Lower leg skin (tissue), 4 donors: ENCODE results near the gene CTSA. TPM values are rescaled to one million over a fixed set of nuclear protein-coding genes. Genes with fewer than 3 reads are reported as not detected.

Source experiments
- DNase-seq, 2 donors: peaks; one replicate each; pipeline ENCODE4 v3.0.0-alpha.2; 2019; ENCODE audit warnings: low spot score in 2 of 2
- H3K4me3 ChIP-seq: fragments of 200-600 bp; sonication (generic); 2 replicates; pipeline ENCODE4 v1.5.1; 2017; ENCODE audit warnings: mild to moderate bottlenecking, low read depth; ENCODE audit not compliant: poor library complexity, severe bottlenecking
- POLR2A ChIP-seq, 2 donors: fragments of 450-650 bp; IDR thresholded peaks; one replicate each; pipeline ENCODE4 v1.6.1; 2016 to 2017; ENCODE audit warnings: antibody characterized with exemption in 2 of 2, mild to moderate bottlenecking in 1 of 2, moderate library complexity in 1 of 2
- WGBS, 2 donors: methylation state at CpG; one replicate each; pipeline ENCODE4 v1.1.5; 2018; 5-methylcytosine and 5-hydroxymethylcytosine counted together
- intact Hi-C: fragments of 100-400 bp; cut with DNase I; formaldehyde crosslinking; loops from one replicate; pipeline ENCODE4 v1.15.0; 2023; ENCODE audit warnings: low total_unique reads
- total RNA-seq, 4 donors: library from RNA; depleted of rRNA; stranded (reverse); fragments of >200 nt; gene quantifications; one replicate each; pipeline ENCODE4 v1.1.0, GENCODE V29; 2016
- TF ChIP-seq, protein P1 (sequence below), 3 donors: fragments of 450-650 bp; IDR thresholded peaks; one replicate each; pipeline ENCODE4 v1.5.1; 2016; ENCODE audit warnings: antibody characterized with exemption in 3 of 3, mild to moderate bottlenecking in 3 of 3, moderate library complexity in 2 of 3

Gene CTSA
- total RNA-seq, 4 donors from 2014 or later, result 89.1 to 122 (median 111) TPM

DNA sequence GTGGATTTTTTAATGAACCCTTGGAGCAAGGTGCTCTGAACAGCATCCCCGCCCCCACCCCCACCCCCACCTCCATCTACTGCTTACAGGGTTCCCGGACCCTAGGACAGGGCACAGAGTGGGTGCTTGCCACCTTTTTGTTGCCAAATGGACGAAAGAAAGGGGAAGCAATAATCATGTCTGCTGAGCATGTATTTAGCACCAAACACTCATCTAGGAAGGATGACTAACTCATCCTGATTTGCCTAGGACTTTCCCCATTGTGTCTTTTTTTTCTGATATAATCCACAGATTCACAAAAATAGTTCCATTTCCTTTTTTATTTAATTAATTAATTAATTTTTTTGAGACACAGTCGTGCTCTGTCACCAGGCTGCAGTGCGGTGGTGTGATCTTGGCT lies 22.0 kb downstream of the CTSA start:
- WGBS, 2 donors, result 41 to 45% methylated on average over 5 of the region's 5 CpGs
- TF ChIP-seq POLR2A (IDR thresholded peaks at IDR 0.05), result no peak
- TF ChIP-seq, protein P1, sequence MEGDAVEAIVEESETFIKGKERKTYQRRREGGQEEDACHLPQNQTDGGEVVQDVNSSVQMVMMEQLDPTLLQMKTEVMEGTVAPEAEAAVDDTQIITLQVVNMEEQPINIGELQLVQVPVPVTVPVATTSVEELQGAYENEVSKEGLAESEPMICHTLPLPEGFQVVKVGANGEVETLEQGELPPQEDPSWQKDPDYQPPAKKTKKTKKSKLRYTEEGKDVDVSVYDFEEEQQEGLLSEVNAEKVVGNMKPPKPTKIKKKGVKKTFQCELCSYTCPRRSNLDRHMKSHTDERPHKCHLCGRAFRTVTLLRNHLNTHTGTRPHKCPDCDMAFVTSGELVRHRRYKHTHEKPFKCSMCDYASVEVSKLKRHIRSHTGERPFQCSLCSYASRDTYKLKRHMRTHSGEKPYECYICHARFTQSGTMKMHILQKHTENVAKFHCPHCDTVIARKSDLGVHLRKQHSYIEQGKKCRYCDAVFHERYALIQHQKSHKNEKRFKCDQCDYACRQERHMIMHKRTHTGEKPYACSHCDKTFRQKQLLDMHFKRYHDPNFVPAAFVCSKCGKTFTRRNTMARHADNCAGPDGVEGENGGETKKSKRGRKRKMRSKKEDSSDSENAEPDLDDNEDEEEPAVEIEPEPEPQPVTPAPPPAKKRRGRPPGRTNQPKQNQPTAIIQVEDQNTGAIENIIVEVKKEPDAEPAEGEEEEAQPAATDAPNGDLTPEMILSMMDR (IDR thresholded peaks at IDR 0.05), result no peak
- H3K4me3 ChIP-seq, result no peak overlapping the region
- no peak for DNase-seq
- intact Hi-C loops, result no loop called here

DNA sequence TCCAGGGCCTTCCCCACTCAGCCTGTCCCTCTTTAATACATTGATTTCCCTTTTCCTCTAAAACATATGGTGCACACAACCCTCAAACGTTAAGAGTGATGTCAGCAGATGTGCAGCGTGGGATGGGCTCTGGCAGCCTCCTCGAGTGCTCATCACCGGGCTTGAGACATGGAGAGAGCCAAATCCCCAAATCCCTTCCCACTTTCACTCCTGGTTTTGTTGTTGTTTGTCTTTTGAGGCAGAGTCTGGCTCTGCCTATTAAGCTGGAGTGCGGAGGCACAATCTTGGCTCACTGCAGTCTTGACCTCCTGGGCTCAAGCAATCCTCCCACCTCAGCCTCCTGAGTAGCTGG lies 26.6 kb downstream of the CTSA start:
- WGBS, 2 donors, result 46 to 51% methylated on average over 5 of the region's 5 CpGs
- no peak for DNase-seq
- intact Hi-C loops, result no loop called here
- TF ChIP-seq, protein P1 (IDR thresholded peaks at IDR 0.05), result no peak
- TF ChIP-seq POLR2A (IDR thresholded peaks at IDR 0.05), result no peak
- no peak overlapping the region for H3K4me3 ChIP-seq

DNA sequence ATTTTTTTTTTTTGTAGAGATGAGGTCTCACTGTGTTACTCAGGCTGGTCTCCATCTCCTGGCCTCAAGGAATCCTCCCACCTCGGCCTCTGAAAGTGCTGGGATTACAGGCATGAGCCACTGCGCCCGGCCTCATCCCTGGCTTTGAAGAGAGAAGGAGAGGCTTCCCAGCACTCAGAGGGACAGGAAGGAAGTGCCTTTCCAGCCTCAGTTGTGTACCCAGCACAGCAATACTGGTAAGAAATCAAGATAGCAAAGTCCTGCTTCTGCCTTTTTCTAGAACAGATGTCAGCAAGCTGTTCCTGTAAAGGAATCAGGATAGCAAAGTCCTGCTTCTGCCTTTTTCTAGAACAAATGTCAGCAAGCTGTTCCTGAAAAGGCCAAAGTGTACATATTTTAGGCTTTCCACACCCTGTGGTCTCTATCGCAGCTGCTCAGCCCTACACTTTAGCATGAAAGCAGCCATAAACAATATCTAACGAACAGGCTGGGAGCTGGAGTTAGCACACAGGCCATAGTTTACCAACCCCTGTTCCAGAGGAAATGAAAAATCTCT lies 27.1 kb downstream of the CTSA start:
- no peak for DNase-seq
- intact Hi-C loops, result no loop called here
- no peak for TF ChIP-seq POLR2A (IDR thresholded peaks at IDR 0.05)
- TF ChIP-seq, protein P1 (IDR thresholded peaks at IDR 0.05), result no peak
- no peak overlapping the region for H3K4me3 ChIP-seq
- WGBS, 2 donors, result 51 to 63% methylated on average over 5 of the region's 5 CpGs

DNA sequence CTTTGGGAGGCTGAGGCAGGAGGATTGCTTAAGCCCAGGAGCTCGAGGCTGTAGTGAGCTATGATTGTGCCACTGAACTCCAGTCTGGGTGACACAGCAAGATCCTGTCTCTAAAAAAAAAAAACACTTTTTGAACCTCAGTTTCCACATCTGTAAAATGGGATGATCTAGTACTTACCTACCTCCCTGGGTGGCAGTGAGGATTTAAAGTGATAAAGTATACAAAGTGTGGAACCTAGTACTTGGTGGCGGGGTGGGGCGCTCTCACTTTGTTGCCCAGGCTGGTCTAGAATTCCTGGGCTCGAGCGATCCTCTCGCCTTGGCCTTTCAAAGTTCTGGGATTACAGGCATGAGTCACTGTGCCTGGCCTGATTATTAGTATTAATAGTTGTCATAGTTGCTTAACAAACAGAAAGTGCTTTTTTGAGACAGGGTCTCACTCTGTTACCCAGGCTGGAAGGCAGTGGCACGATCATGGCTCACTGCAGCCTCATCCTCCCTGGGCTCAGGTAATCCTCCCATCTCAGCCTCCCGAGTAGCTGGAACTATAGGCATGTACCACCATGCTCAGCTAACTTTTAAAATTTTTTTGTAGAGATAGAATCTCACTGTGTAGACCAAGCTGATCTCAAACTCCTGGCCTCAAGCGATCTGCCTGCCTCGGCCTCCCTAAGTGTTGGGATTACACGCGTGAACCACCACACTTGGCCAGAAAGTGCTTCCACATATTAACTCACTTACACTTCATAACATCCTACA lies 27.8 kb downstream of the CTSA start:
- intact Hi-C loops, result no loop called here
- H3K4me3 ChIP-seq, result no peak overlapping the region
- TF ChIP-seq, protein P1 (IDR thresholded peaks at IDR 0.05), result no peak
- no peak for TF ChIP-seq POLR2A (IDR thresholded peaks at IDR 0.05)
- DNase-seq, result no peak
- WGBS, 2 donors, result 74 to 77% methylated on average over 12 of the region's 12 CpGs

DNA sequence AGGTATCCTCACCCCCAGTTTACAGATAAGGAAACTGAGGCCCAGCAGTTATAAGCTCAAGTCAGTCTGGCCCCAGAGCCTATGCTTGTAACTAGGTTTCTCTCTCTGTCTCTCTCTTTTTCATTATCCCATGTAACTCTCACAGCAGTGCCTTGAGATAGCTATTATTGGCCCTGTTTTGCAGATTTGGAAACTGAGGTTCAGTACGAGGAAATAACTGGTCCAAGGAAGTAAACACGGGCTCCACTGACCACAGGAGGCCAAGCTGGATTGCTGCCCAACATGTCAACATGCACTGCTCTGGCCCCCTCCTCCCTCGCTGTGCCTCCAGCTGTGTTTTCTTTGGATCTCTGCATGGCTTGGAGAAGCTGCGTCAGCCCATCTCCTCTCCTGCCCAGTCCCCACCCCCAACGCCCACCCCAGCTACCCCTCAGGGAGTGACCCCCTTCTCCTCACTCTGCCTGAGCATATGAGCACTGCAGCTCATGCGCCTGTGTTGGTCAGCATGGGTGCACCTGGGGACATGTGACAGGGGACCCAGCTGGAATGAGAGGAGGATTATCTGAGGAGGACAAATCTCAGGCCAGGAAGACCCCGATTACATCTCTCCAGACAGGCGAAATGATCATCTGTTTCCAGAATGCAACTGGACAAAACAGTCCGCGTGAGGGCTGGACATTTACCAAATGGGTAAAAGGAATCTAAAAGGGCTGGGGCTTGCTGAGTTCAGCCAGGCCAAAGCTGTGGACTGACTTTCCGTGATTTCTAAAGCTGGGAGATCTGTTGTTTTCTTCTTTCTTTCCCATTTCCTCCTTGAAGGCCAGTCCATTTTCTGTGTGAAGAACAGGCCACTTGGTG lies 28.6 kb downstream of the CTSA start:
- no peak for TF ChIP-seq POLR2A (IDR thresholded peaks at IDR 0.05)
- TF ChIP-seq, protein P1 (IDR thresholded peaks at IDR 0.05), result no peak
- DNase-seq, result no peak
- WGBS, 2 donors, result 61 to 69% methylated on average over 11 of the region's 11 CpGs
- intact Hi-C loops, result no loop called here
- no peak overlapping the region for H3K4me3 ChIP-seq
